Measurements from ENCODE around the gene ATL3. TPM values are rescaled to one million over a fixed set of nuclear protein-coding genes. Genes with fewer than 3 reads are reported as not detected.

Gene ATL3
- total and polyA plus RNA-seq, 2 donors (not counting 3 experiments of a cell fraction or from before 2014, with no cell fraction given) = 21.7 to 70.2 TPM

GRCh38 chr11:63709336-63709884, 38.2 kb upstream of the ATL3 start:
- Histone ChIP-seq H3K9ac (replicated peaks; ENCODE audit: extremely low read depth, insufficient read depth, low read length) (peak overlapping the region; percentile 45), H4K20me1 (replicated peaks; ENCODE audit: control insufficient read depth, extremely low read depth, insufficient read depth, low read length) (peaks cover 2% of the 10 kb centered on the region), H3K9me3 (replicated peaks; ENCODE audit: control insufficient read depth, insufficient read depth, low read length) (no peaks in the 10 kb centered on the region), H3K4me1 (ENCODE audit: control insufficient read depth, extremely low read depth, insufficient read depth, low read length) (peaks cover 24% of the 10 kb centered on the region), H3K9me1 (replicated peaks; ENCODE audit: control insufficient read depth, extremely low read depth, insufficient read depth, low read length) (no peaks in the 10 kb centered on the region), H3K4me3 (replicated peaks in 1 of 3; ENCODE audit: insufficient read depth in 1 of 3, low read depth in 1 of 3, low read length in 3 of 3) (peak overlapping the region in 1 of 3 experiments; percentile 32), H3K27ac (ENCODE audit: insufficient read depth, low read depth, low read length) (no peak overlapping the region), H3K27me3 (ENCODE audit: control insufficient read depth in 2 of 2, insufficient read depth in 2 of 2, low read length in 2 of 2) (no peaks in the 10 kb centered on the region), H3K4me2 (ENCODE audit: insufficient read depth, low read length) (peak overlapping the region; percentile 93), H3K36me3 (ENCODE audit: control insufficient read depth in 2 of 2, extremely low read depth in 1 of 2, insufficient read depth in 2 of 2, low read length in 2 of 2) (no peaks in the 10 kb centered on the region), H3K79me2 (ENCODE audit: control insufficient read depth, insufficient read depth, low read length) (peaks cover 50% of the 10 kb centered on the region), H2AFZ (ENCODE audit: low read depth, low read length) (no peak overlapping the region)
- POLR2A ChIA-PET = no interaction called here
- dilution Hi-C loops (cut with MboI; ENCODE audit: extremely low pct_ligation_motif_present, low sequenced_read_pairs) (no loop called here), intact Hi-C loops (cut with micrococcal nuclease) (no loop called here)
- TF ChIP-seq FOS (IDR thresholded peaks at IDR 0.05; ENCODE audit: borderline replicate concordance, insufficient read depth, low read length) = peak; percentile 33
- no peak for TF ChIP-seq POLR2A (IDR thresholded peaks at IDR 0.05; ENCODE audit: low read depth, low read length)
- peak; percentile 37 for TF ChIP-seq POLR2AphosphoS5 (IDR thresholded peaks at IDR 0.05; ENCODE audit: insufficient read depth, low read depth, low read length)
- no peak for TF ChIP-seq EZH2 (IDR thresholded peaks at IDR 0.05; ENCODE audit: borderline replicate concordance, low read depth, low read length, severe bottlenecking)
- TF ChIP-seq JUN (IDR thresholded peaks at IDR 0.05; ENCODE audit: borderline replicate concordance, insufficient read depth, insufficient read length, low read depth) = no peak
- no peak for TF ChIP-seq CTCF (IDR thresholded peaks at IDR 0.05; ENCODE audit: extremely low read depth in 1 of 2, insufficient read depth in 1 of 2, low read depth in 1 of 2, low read length in 2 of 2)
- BruUV-seq (replicated peaks) = no TSS peak
- FAIRE-seq (no peak), DNase-seq (ENCODE audit: low read depth, low spot score) (peak; percentile 62)
- CTCF ChIA-PET = interaction anchor here (1.3 to 2.3 kb wide), 4 partner anchors 10 to 230 kb away, joined by 4 to 10 read pairs (median 6); partner anchors contain the start of gene ATL3

Measured in endothelial cell of umbilical vein (primary cell).